Natural killer cell (primary cell): ENCODE measurements around the gene PHETA1. TPM values are rescaled to one million over a fixed set of nuclear protein-coding genes. Genes with fewer than 3 reads are reported as not detected.

Experiments
- ATAC-seq, 3 donors: fragments of 150-1000 bp in 2 of 3; fragments of 200-7000 bp in 1 of 3; cut with Tn5 transposase; 1 replicate in 1 of 3; 2 replicates in 2 of 3; pipeline ENCODE4 v1.10.0; 2021; ENCODE audit warnings: mild to moderate bottlenecking in 2 of 3, moderate library complexity in 2 of 3
- DNase-seq, 2 donors: peaks; one replicate each; pipeline versions ENCODE4 v3.0.0 to v3.0.0-alpha.2; 2013 to 2021; ENCODE audit warnings: mixed read lengths in 1 of 2
- H3K27ac ChIP-seq: one replicate; pipeline ENCODE4 v1.5.1; 2013; ENCODE audit warnings: mild to moderate bottlenecking, low read length
- H3K27me3 ChIP-seq: one replicate; pipeline ENCODE4 v1.6.1; 2013; ENCODE audit warnings: low read length; ENCODE audit not compliant: control insufficient read depth, insufficient read depth
- H3K36me3 ChIP-seq: one replicate; pipeline ENCODE4 v1.6.1; 2013; ENCODE audit warnings: low read length; ENCODE audit not compliant: control insufficient read depth, insufficient read depth
- H3K4me1 ChIP-seq: one replicate; pipeline ENCODE4 v1.6.1; 2013; ENCODE audit warnings: low read length; ENCODE audit not compliant: control insufficient read depth, insufficient read depth
- H3K4me3 ChIP-seq: one replicate; pipeline ENCODE4 v1.5.1; 2013; ENCODE audit warnings: low read length
- H3K9me3 ChIP-seq: one replicate; pipeline ENCODE4 v1.6.1; 2013; ENCODE audit warnings: low read length; ENCODE audit not compliant: control insufficient read depth, insufficient read depth
- H3K27ac Mint-ChIP-seq, 2 donors: one replicate each; pipeline ENCODE4 v1.8.0; 2022; ENCODE audit warnings: mild to moderate bottlenecking in 2 of 2, mixed read lengths in 2 of 2, moderate library complexity in 1 of 2
- H3K27me3 Mint-ChIP-seq, 2 donors: one replicate each; pipeline ENCODE4 v1.8.0; 2022; ENCODE audit warnings: low read depth in 2 of 2, mixed read lengths in 2 of 2
- H3K36me3 Mint-ChIP-seq: one replicate; pipeline ENCODE4 v1.8.0; 2022; ENCODE audit warnings: mixed read lengths
- H3K4me1 Mint-ChIP-seq, 2 donors: one replicate each; pipeline ENCODE4 v1.8.0; 2022; ENCODE audit warnings: mixed read lengths in 2 of 2
- H3K4me3 Mint-ChIP-seq: one replicate; pipeline ENCODE4 v1.8.0; 2022; ENCODE audit warnings: mild to moderate bottlenecking, moderate library complexity, mixed read lengths
- H3K9me3 Mint-ChIP-seq, 2 donors: one replicate each; pipeline ENCODE4 v1.8.0; 2022; ENCODE audit warnings: mixed read lengths in 2 of 2
- WGBS: methylation state at CpG from one replicate; pipeline ENCODE4 v1.1.7; 2013; ENCODE audit warnings: missing lambda C conversion rate; ENCODE audit not compliant: insufficient coverage; 5-methylcytosine and 5-hydroxymethylcytosine counted together
- intact Hi-C: fragments of 100-400 bp; cut with micrococcal nuclease; formaldehyde crosslinking; loops from one replicate; pipeline ENCODE4 v1.14.2; 2022
- total RNA-seq, 4 donors: library from RNA; stranded (reverse); fragments of 120-200 nt in 1 of 4; gene quantifications; one replicate each; pipeline versions ENCODE4 v1.2.3 to v1.2.4, GENCODE V29; 2013 to 2022
- TF ChIP-seq, protein P1 (sequence below): fragments of 200-600 bp; IDR thresholded peaks from one replicate; pipeline ENCODE4 v1.8.0; 2022; ENCODE audit warnings: antibody characterized with exemption

Gene PHETA1
- total RNA-seq, 3 donors from 2014 or later (not counting 1 experiment from before 2014, with no cell fraction given): 3.4 to 3.8 (median 3.5) TPM

DNA sequence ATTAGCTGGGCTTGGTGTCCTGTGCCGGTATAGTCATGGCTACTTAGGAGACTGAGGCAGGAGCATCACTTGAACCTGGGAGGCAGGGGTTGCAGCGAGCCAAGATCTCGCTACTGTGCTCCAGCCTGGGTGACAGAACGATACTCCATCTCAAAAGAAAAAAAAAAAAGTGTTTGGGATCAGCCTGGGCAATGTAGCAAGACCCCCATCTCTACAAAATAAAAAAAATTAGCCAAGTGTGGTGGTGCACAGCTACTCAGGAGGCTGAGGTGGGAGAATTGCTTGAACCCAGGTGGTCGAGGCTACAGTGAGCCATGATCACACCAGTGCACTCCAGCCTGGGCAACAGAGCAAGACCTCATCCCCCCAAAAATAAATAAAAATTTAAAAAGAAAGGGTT, 47.6 kb downstream of the PHETA1 start:
- Mint-ChIP-seq H3K36me3 (no peaks in the 10 kb centered on the region), H3K27ac (no peak overlapping the region), H3K27me3 (no peaks in the 10 kb centered on the region), H3K4me1 (peaks cover under 1 to 3% of the 10 kb centered on the region in 2 donors), H3K4me3 (no peak overlapping the region), H3K9me3 (no peaks in the 10 kb centered on the region)
- H3K27me3 ChIP-seq: no peaks in the 10 kb centered on the region
- DNase-seq: no peak
- no peak for ATAC-seq
- H3K36me3 ChIP-seq: no peaks in the 10 kb centered on the region
- 87% methylated on average over 4 of the region's 5 CpGs for WGBS
- peaks cover under 1% of the 10 kb centered on the region for H3K4me1 ChIP-seq
- intact Hi-C loops: no loop called here
- no peak overlapping the region for H3K27ac ChIP-seq
- TF ChIP-seq, protein P1, sequence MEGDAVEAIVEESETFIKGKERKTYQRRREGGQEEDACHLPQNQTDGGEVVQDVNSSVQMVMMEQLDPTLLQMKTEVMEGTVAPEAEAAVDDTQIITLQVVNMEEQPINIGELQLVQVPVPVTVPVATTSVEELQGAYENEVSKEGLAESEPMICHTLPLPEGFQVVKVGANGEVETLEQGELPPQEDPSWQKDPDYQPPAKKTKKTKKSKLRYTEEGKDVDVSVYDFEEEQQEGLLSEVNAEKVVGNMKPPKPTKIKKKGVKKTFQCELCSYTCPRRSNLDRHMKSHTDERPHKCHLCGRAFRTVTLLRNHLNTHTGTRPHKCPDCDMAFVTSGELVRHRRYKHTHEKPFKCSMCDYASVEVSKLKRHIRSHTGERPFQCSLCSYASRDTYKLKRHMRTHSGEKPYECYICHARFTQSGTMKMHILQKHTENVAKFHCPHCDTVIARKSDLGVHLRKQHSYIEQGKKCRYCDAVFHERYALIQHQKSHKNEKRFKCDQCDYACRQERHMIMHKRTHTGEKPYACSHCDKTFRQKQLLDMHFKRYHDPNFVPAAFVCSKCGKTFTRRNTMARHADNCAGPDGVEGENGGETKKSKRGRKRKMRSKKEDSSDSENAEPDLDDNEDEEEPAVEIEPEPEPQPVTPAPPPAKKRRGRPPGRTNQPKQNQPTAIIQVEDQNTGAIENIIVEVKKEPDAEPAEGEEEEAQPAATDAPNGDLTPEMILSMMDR: no peak
- H3K4me3 ChIP-seq: no peak overlapping the region
- no peaks in the 10 kb centered on the region for H3K9me3 ChIP-seq

DNA sequence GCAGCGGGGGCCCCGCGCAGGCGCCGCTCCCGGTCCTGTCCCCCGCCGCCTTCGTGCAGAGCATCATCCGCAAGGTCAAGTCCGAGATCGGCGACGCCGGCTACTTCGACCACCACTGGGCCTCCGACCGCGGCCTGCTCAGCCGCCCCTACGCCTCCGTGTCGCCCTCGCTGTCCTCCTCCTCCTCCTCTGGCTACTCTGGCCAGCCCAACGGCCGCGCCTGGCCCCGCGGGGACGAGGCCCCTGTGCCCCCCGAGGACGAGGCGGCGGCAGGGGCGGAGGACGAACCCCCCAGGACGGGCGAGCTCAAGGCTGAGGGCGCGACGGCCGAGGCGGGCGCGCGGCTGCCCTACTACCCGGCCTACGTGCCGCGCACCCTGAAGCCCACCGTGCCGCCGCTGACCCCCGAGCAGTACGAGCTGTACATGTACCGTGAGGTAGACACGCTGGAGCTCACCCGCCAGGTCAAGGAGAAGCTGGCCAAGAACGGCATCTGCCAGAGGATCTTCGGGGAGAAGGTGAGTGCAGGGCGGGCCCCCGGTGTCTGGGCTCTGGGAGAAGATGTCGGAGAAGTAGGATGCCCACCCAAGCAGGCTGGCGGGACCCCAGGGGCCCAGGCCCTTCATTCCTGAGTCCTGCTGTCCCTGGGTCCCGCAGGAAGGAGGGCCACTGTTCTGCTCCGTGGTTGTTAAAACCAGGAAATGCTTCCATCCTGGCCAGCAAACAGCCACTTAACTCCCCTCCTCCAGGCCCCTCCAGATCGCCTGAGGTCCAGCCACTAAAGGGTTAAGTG, 48.4 kb downstream of the PHETA1 start:
- Histone ChIP-seq H3K4me3 (no peak overlapping the region), H3K9me3 (no peaks in the 10 kb centered on the region), H3K27ac (no peak overlapping the region), H3K4me1 (no peaks in the 10 kb centered on the region), H3K36me3 (no peaks in the 10 kb centered on the region), H3K27me3 (no peaks in the 10 kb centered on the region)
- H3K36me3 Mint-ChIP-seq: no peaks in the 10 kb centered on the region
- no peaks in the 10 kb centered on the region for H3K4me1 Mint-ChIP-seq
- no peak overlapping the region for H3K27ac Mint-ChIP-seq
- no peak for ATAC-seq
- no peak for DNase-seq
- intact Hi-C loops: no loop called here
- no peaks in the 10 kb centered on the region for H3K27me3 Mint-ChIP-seq
- 94% methylated on average over 67 of the region's 67 CpGs for WGBS
- TF ChIP-seq, protein P1: no peak
- H3K9me3 Mint-ChIP-seq: no peaks in the 10 kb centered on the region
- H3K4me3 Mint-ChIP-seq: no peak overlapping the region

DNA sequence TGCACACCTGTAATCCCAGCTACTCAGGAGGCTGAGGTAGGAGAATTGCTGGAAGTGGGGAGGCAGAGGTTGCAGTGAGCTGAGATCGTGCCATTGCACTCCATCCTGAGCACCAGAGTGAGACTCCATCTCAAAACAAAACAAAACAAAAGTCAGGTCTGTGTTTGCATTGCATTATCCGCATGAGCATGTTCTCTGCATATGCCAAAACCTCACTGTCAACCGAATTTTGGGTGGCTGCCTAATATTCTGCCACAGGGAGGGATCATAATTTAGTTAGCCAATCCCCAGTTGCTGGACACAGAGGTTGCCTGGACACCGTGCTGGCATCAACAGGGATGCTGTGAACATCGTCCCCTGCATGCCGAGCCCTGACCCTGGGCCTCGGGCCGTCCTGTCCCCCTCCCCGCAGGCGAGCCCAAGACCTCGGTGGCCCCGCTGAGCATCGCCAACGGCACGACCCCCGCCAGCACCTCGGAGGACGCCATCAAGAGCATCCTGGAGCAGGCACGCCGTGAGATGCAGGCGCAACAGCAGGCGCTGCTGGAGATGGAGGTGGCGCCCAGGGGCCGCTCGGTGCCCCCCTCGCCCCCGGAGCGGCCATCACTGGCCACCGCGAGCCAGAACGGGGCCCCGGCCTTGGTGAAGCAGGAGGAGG, 49.2 kb downstream of the PHETA1 start:
- WGBS: 93% methylated on average over 32 of the region's 32 CpGs
- Mint-ChIP-seq H3K27ac (no peak overlapping the region), H3K9me3 (no peaks in the 10 kb centered on the region), H3K4me3 (no peak overlapping the region), H3K36me3 (no peaks in the 10 kb centered on the region), H3K27me3 (no peaks in the 10 kb centered on the region), H3K4me1 (no peaks in the 10 kb centered on the region)
- ATAC-seq (no peak), DNase-seq (no peak)
- Histone ChIP-seq H3K4me3 (no peak overlapping the region), H3K4me1 (no peaks in the 10 kb centered on the region), H3K27me3 (no peaks in the 10 kb centered on the region), H3K36me3 (no peaks in the 10 kb centered on the region), H3K27ac (no peak overlapping the region), H3K9me3 (no peaks in the 10 kb centered on the region)
- TF ChIP-seq, protein P1: no peak
- intact Hi-C loops: no loop called here
